ENCODE data around the gene TELO2.

DNA sequence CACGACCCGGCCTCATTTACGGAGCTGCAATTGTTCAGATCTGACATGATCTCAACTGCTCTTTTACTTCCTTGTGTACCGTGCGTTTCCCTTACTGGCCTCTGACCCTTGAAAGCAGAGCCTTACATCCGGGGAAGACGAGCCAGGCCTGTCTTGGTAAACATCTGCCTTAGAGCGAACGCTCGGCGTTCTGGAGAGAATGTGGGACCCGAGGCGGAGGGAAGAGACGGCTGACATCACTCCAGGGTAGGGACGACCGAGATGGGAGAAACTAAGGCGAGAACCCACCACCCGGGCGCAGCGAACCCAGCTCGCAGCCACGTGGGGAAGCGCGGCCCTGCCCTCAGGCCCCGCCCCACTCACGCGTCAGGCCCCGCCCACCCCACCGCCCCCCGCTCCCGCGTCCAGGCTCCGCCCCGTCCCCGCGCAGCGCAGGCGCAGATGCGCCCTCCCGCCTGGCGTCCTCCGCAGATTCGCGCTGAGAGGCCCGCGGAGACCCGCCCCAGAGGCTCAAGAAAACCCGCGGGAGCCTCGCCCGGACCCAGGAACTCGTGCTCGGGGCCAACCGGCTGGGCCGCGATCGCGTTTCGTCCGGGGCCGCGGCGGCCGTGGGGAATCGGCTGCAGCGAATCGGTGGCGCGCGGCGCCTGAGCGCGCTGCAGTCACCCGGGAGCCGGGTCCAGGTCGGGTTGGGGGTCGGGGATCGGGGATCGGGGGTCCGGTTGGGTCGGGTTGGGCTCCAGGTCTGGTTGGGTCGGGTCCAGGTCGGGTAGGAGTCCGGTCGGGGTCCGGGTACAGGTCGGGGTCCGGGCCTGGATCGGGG lies at the start of gene TELO2:
- TF ChIP-seq ZBTB26 (tag by site-specific recombination; optimal IDR thresholded peaks at IDR 0.05) = peak; percentile 93
- TF ChIP-seq ZNF530 (tag by site-specific recombination; IDR thresholded peaks at IDR 0.05; ENCODE audit: low read depth) = no peak
- TF ChIP-seq, protein P1, sequence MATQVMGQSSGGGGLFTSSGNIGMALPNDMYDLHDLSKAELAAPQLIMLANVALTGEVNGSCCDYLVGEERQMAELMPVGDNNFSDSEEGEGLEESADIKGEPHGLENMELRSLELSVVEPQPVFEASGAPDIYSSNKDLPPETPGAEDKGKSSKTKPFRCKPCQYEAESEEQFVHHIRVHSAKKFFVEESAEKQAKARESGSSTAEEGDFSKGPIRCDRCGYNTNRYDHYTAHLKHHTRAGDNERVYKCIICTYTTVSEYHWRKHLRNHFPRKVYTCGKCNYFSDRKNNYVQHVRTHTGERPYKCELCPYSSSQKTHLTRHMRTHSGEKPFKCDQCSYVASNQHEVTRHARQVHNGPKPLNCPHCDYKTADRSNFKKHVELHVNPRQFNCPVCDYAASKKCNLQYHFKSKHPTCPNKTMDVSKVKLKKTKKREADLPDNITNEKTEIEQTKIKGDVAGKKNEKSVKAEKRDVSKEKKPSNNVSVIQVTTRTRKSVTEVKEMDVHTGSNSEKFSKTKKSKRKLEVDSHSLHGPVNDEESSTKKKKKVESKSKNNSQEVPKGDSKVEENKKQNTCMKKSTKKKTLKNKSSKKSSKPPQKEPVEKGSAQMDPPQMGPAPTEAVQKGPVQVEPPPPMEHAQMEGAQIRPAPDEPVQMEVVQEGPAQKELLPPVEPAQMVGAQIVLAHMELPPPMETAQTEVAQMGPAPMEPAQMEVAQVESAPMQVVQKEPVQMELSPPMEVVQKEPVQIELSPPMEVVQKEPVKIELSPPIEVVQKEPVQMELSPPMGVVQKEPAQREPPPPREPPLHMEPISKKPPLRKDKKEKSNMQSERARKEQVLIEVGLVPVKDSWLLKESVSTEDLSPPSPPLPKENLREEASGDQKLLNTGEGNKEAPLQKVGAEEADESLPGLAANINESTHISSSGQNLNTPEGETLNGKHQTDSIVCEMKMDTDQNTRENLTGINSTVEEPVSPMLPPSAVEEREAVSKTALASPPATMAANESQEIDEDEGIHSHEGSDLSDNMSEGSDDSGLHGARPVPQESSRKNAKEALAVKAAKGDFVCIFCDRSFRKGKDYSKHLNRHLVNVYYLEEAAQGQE (tag by site-specific recombination; IDR thresholded peaks at IDR 0.05) = peak; percentile 11; the same call in 1 of the 2 replicates
- no peak for TF ChIP-seq YY1 (tag by site-specific recombination; IDR thresholded peaks at IDR 0.05)
